ENCODE data around the gene TIAM2. TPM values are rescaled to one million over a fixed set of nuclear protein-coding genes. Genes with fewer than 3 reads are reported as not detected.

The TIAM2 gene
- total and polyA plus RNA-seq, 9 of the 15 experiments (the other 6 are each of a cell fraction or from before 2014, with no cell fraction given) = 0.73 to 6.5 (median 4.3) TPM

GRCh38 chr6:155163601-155164000, 168.5 kb downstream of the TIAM2 start:
- Histone ChIP-seq H3K4me2 (ENCODE audit: insufficient read depth, low read length) (no peak overlapping the region), H3K4me3 (no peak overlapping the region), H3K27me3 (ENCODE audit: control insufficient read depth in 2 of 2, insufficient read depth in 2 of 2, low read length in 2 of 2) (peaks cover 9 to 28% of the 10 kb centered on the region in 2 experiments; a peak in 4 of 5 replicates), H3K9me3 (replicated peaks; ENCODE audit: control insufficient read depth, insufficient read depth, low read depth, low read length) (no peaks in the 10 kb centered on the region), H3K36me3 (ENCODE audit: control insufficient read depth, insufficient read depth, low read length) (no peaks in the 10 kb centered on the region), H3K4me1 (replicated peaks in 1 of 2; ENCODE audit: control insufficient read depth in 2 of 2, insufficient read depth in 2 of 2, low read length in 2 of 2) (no peaks in the 10 kb centered on the region), H3K9me1 (ENCODE audit: control insufficient read depth, insufficient read depth, low read length) (no peaks in the 10 kb centered on the region), H3K79me2 (ENCODE audit: control insufficient read depth, insufficient read depth, low read length) (no peaks in the 10 kb centered on the region), H4K20me1 (replicated peaks; ENCODE audit: control insufficient read depth, insufficient read depth, low read length) (no peaks in the 10 kb centered on the region), H3K27ac (ENCODE audit: extremely low read depth, low read depth, low read length) (no peak overlapping the region), H3K9ac (ENCODE audit: insufficient read depth in 1 of 2, low read depth in 2 of 2, low read length in 2 of 2) (no peak overlapping the region), H2AFZ (ENCODE audit: low read depth, low read length) (no peak overlapping the region)
- BruUV-seq (replicated peaks) = no TSS peak
- CTCF ChIA-PET (ENCODE audit: low intra/inter-chr PET ratio) = no interaction called here
- DNase-seq (ENCODE audit: extremely low read depth in 1 of 4, low spot score in 3 of 4) (no peak), ATAC-seq (no peak), FAIRE-seq (no peak)
- in situ Hi-C loops (cut with MboI) = no loop called here
- intact Hi-C loops (cut with micrococcal nuclease) = no loop called here
- WGBS (ENCODE audit: insufficient coverage, low coverage, missing lambda C conversion rate) = 0% methylated on average over 1 of the region's 1 CpG
- POLR2A ChIA-PET = interaction anchor here (1.4 kb wide), 1 partner anchor 9 kb away, joined by 9 read pairs; no protein-coding TSS in a partner anchor
- TF ChIP-seq SAFB2 (IDR thresholded peaks at IDR 0.05; ENCODE audit: borderline replicate concordance, low read depth, low read length, severe bottlenecking) (no peak), POLR2A (conservative IDR thresholded peaks at IDR 0.05) (no peak), ARID3A (IDR thresholded peaks at IDR 0.05; ENCODE audit: borderline replicate concordance, low read depth, low read length) (no peak), MAFF (IDR thresholded peaks at IDR 0.05; ENCODE audit: low read length) (peak; percentile 51), ZKSCAN8 (CRISPR knock-in tag; IDR thresholded peaks at IDR 0.05) (no peak), ZNF316 (IDR thresholded peaks at IDR 0.05) (peak; percentile 76), DDX20 (tag; IDR thresholded peaks at IDR 0.05; ENCODE audit: low read depth) (no peak), CBFB (CRISPR knock-in tag; IDR thresholded peaks at IDR 0.05) (no peak), ESRRA (IDR thresholded peaks at IDR 0.05; ENCODE audit: borderline replicate concordance, low read depth) (no peak), SP2 (IDR thresholded peaks at IDR 0.05; ENCODE audit: extremely low read depth, low read depth, low read length, poor library complexity, severe bottlenecking) (no peak), CCAR2 (IDR thresholded peaks at IDR 0.05; ENCODE audit: low read depth, low read length) (no peak), C11orf30 (IDR thresholded peaks at IDR 0.05; ENCODE audit: low read depth) (peak; percentile 64), PHF8 (IDR thresholded peaks at IDR 0.05; ENCODE audit: borderline replicate concordance, low read length) (no peak), EHMT2 (IDR thresholded peaks at IDR 0.05) (no peak), CEBPG (CRISPR knock-in tag; IDR thresholded peaks at IDR 0.05) (no peak), CEBPG (tag; conservative IDR thresholded peaks at IDR 0.05 in 1 of 2, IDR thresholded peaks at IDR 0.05 in 1 of 2) (no peak), FOXO4 (CRISPR knock-in tag; IDR thresholded peaks at IDR 0.05) (no peak)
- TF ChIP-seq, protein P1, sequence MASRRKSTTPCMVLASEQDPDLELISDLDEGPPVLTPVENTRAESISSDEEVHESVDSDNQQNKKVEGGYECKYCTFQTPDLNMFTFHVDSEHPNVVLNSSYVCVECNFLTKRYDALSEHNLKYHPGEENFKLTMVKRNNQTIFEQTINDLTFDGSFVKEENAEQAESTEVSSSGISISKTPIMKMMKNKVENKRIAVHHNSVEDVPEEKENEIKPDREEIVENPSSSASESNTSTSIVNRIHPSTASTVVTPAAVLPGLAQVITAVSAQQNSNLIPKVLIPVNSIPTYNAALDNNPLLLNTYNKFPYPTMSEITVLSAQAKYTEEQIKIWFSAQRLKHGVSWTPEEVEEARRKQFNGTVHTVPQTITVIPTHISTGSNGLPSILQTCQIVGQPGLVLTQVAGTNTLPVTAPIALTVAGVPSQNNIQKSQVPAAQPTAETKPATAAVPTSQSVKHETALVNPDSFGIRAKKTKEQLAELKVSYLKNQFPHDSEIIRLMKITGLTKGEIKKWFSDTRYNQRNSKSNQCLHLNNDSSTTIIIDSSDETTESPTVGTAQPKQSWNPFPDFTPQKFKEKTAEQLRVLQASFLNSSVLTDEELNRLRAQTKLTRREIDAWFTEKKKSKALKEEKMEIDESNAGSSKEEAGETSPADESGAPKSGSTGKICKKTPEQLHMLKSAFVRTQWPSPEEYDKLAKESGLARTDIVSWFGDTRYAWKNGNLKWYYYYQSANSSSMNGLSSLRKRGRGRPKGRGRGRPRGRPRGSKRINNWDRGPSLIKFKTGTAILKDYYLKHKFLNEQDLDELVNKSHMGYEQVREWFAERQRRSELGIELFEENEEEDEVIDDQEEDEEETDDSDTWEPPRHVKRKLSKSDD (conservative IDR thresholded peaks at IDR 0.05; ENCODE audit: low read length) = no peak
- TF ChIP-seq, protein P2, sequence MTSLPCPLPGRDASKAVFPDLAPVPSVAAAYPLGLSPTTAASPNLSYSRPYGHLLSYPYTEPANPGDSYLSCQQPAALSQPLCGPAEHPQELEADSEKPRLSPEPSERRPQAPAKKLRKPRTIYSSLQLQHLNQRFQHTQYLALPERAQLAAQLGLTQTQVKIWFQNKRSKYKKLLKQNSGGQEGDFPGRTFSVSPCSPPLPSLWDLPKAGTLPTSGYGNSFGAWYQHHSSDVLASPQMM (CRISPR knock-in tag; IDR thresholded peaks at IDR 0.05) = no peak

All from K562 (cell line).